ENCODE data around the gene SDC3.

SDC3 gene

DNA sequence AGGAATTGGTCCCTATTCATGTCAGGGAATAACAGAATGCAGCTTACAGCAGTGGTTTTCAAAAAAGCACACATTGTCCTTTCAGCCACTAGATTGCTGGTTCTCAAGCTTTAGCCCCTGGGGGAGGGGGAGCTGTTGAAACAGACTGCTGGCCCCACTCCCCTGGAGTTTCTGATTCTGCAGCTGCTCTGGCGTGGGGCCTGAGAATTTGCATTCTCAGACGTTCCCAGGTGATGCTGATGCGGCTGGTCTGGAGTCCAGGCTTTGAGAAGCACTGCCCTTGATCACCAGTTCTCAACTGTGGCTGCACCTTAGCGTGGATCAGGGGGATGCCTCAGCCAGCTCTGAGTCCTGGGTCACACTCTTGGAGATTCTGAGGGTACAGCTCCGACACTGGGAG is 88.3 kb downstream of the SDC3 start:
- Histone ChIP-seq H3K27me3 (peaks cover 100% of the 10 kb centered on the region), H3K4me1 (ENCODE audit: control insufficient read depth in 1 of 2, insufficient read depth in 1 of 2, low read depth in 1 of 2, low read length in 1 of 2) (no peaks in the 10 kb centered on the region), H3K36me3 (no peaks in the 10 kb centered on the region), H3K9me3 (no peaks in the 10 kb centered on the region), H3K4me3 (ENCODE audit: low read depth in 1 of 2, low read length in 1 of 2) (no peak overlapping the region), H3K27ac (no peak overlapping the region)
- TF ChIP-seq, protein P1, sequence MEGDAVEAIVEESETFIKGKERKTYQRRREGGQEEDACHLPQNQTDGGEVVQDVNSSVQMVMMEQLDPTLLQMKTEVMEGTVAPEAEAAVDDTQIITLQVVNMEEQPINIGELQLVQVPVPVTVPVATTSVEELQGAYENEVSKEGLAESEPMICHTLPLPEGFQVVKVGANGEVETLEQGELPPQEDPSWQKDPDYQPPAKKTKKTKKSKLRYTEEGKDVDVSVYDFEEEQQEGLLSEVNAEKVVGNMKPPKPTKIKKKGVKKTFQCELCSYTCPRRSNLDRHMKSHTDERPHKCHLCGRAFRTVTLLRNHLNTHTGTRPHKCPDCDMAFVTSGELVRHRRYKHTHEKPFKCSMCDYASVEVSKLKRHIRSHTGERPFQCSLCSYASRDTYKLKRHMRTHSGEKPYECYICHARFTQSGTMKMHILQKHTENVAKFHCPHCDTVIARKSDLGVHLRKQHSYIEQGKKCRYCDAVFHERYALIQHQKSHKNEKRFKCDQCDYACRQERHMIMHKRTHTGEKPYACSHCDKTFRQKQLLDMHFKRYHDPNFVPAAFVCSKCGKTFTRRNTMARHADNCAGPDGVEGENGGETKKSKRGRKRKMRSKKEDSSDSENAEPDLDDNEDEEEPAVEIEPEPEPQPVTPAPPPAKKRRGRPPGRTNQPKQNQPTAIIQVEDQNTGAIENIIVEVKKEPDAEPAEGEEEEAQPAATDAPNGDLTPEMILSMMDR (IDR thresholded peaks at IDR 0.05): no peak
